Lung (tissue), 12 donors: ENCODE data around the gene SMG6. TPM values are rescaled to one million over a fixed set of nuclear protein-coding genes. Genes with fewer than 3 reads are reported as not detected.
A peak's percentile ranks its signal among the peaks of the same experiment; 100 is the strongest.

Source experiments
- ATAC-seq: fragments of 200-7000 bp; cut with Tn5 transposase; one replicate; pipeline ENCODE4 v1.9.1; 2020; ENCODE audit warnings: moderate number of reproducible peaks; ENCODE audit not compliant: insufficient read depth, low FRiP score
- DNase-seq, 3 donors: peaks; one replicate each; pipeline ENCODE4 v3.0.0-alpha.2; 2013 to 2017
- H3K27ac ChIP-seq, 2 donors: one replicate each; pipeline ENCODE4 v1.5.1; 2013; ENCODE audit warnings: mild to moderate bottlenecking in 2 of 2, moderate library complexity in 2 of 2, control low read depth in 1 of 2, inconsistent platforms in 1 of 2, low read depth in 1 of 2, low read length in 1 of 2
- H3K27me3 ChIP-seq, 3 donors: one replicate each; pipeline ENCODE4 v1.5.1; 2013; ENCODE audit warnings: low read length in 2 of 3; ENCODE audit not compliant: control insufficient read depth in 3 of 3, insufficient read depth in 3 of 3
- H3K36me3 ChIP-seq, 4 donors: one replicate each; pipeline ENCODE4 v1.5.1; 2013; ENCODE audit warnings: low read length in 4 of 4, mild to moderate bottlenecking in 1 of 4, moderate library complexity in 1 of 4; ENCODE audit not compliant: control insufficient read depth in 4 of 4, insufficient read depth in 4 of 4
- H3K4me1 ChIP-seq, 5 donors: one replicate each; pipeline ENCODE4 v1.5.1; 2013; ENCODE audit warnings: low read length in 5 of 5, mild to moderate bottlenecking in 2 of 5, moderate library complexity in 1 of 5; ENCODE audit not compliant: control insufficient read depth in 5 of 5, insufficient read depth in 5 of 5
- H3K4me3 ChIP-seq: one replicate; pipeline ENCODE4 v1.5.1; 2013; ENCODE audit warnings: mild to moderate bottlenecking, control low read depth, moderate library complexity
- H3K9ac ChIP-seq, 2 donors: one replicate each; pipeline ENCODE4 v1.5.1; 2013; ENCODE audit warnings: low read length in 2 of 2, control low read depth in 1 of 2; ENCODE audit not compliant: insufficient read depth in 1 of 2
- H3K9me3 ChIP-seq, 4 donors: one replicate each; pipeline ENCODE4 v1.5.1; 2013; ENCODE audit warnings: low read length in 3 of 4, mild to moderate bottlenecking in 1 of 4, moderate library complexity in 1 of 4; ENCODE audit not compliant: control insufficient read depth in 4 of 4, insufficient read depth in 3 of 4
- CTCF ChIP-seq: IDR thresholded peaks from 2 replicates; pipeline ENCODE4 v1.5.1; 2012; ENCODE audit warnings: mild to moderate bottlenecking; ENCODE audit errors: control extremely low read depth, extremely low read depth
- WGBS, 2 donors: extraction: QIAGEN DNeasy Blood & Tissue Kit; methylation state at CpG; one replicate each; pipeline ENCODE4 v1.1.7; 2013; 5-methylcytosine and 5-hydroxymethylcytosine counted together
- polyA plus RNA-seq, 2 donors: library from polyadenylated mRNA; stranded (reverse); fragments of 200-250 nt; gene quantifications; one replicate each; pipeline ENCODE4 v1.2.1, GENCODE V29; 2013
- total RNA-seq, 2 donors: library from RNA; depleted of rRNA in 1 of 2; stranded (reverse); fragments of >200 nt in 1 of 2; gene quantifications; one replicate each; pipeline ENCODE4 v1.2.1, GENCODE V29; 2014 to 2021
- donor health status: control.
- donor health status: control.
- donor health status: Bipolar disorder and iron deficiency.
- donor health status: healthy.
- donor health status: DM: yes; HTN: yes; CAD: no.

Gene SMG6
- total and polyA plus RNA-seq, 4 donors = 17.6 to 45.1 (median 28.9) TPM

GRCh38 chr17:2302778-2303203 lies 794 bp downstream of the SMG6 start:
- Histone ChIP-seq H3K9ac (peak overlapping the region; percentile 77 to 92), H3K27me3 (no peaks in the 10 kb centered on the region), H3K4me3 (peak overlapping the region; percentile 71), H3K27ac (peak overlapping the region; percentile 88 to 91), H3K9me3 (no peaks in the 10 kb centered on the region), H3K36me3 (peaks cover 3 to 17% (median 7%) of the 10 kb centered on the region in 4 donors), H3K4me1 (peaks cover 0 to 12% (median 5%) of the 10 kb centered on the region in 5 donors)
- peak; percentile 1 for ATAC-seq
- no peak for DNase-seq
- 3 to 4% methylated on average over 12 of the region's 12 CpGs for WGBS, 2 donors
- TF ChIP-seq CTCF = no peak

GRCh38 chr17:2299756-2300155 lies 3.8 kb downstream of the SMG6 start:
- ATAC-seq (no peak), DNase-seq (no peak)
- peaks cover 16 to 40% (median 18%) of the 10 kb centered on the region in 4 donors for H3K36me3 ChIP-seq
- H3K27me3 ChIP-seq = no peaks in the 10 kb centered on the region
- H3K4me1 ChIP-seq = peaks cover 0 to 12% (median 5%) of the 10 kb centered on the region in 5 donors
- H3K27ac ChIP-seq = no peak overlapping the region
- H3K9me3 ChIP-seq = no peaks in the 10 kb centered on the region
- H3K9ac ChIP-seq = no peak overlapping the region
- WGBS, 2 donors = 90 to 91% methylated on average over 22 of the region's 22 CpGs
- no peak for TF ChIP-seq CTCF
- no peak overlapping the region for H3K4me3 ChIP-seq

DNA sequence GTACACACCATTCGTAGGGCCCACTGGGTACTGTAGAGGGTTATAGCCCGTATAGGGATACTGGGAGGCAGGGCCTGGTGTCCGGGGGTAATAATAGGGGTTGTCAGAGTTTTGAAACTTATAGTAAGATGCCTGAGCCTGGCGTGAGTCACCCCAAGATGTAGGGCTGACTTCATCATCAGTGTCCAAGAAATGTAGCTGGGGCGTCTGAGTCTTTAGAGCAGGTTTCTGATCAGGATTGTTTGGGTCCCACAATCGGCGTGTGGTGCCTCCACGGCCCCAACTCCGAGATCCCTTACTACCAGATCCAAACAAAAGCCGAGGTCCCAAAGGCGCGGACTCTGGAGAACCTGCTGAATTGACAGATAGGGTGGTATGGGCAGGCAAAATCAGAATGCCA lies 4.4 kb downstream of the SMG6 start:
- WGBS, 2 donors = 96 to 97% methylated on average over 12 of the region's 12 CpGs
- Histone ChIP-seq H3K36me3 (peaks cover 19 to 41% (median 20%) of the 10 kb centered on the region in 4 donors), H3K4me3 (no peak overlapping the region), H3K27ac (no peak overlapping the region), H3K27me3 (no peaks in the 10 kb centered on the region), H3K4me1 (peaks cover 0 to 12% (median 5%) of the 10 kb centered on the region in 5 donors), H3K9me3 (no peaks in the 10 kb centered on the region), H3K9ac (no peak overlapping the region)
- DNase-seq (no peak), ATAC-seq (no peak)
- no peak for TF ChIP-seq CTCF

DNA sequence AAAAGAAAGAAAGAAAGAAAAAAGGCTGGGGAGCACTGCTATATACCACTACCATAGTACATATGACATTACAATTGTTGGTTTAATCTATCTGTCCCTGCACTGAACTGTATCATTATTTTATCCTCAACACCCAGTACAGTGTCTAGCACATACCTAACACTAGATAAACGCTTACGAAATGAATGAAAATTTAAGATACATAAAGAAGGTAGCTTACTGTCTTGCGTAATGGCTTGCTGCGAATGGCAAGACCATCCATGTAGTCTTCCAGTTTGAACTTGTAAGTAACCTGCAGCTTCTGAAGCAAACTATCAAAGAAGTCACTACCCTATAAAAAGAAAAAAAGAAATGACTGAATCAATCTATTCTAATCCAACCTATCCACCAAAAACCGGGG lies 6.6 kb downstream of the SMG6 start:
- Histone ChIP-seq H3K9ac (no peak overlapping the region), H3K4me3 (no peak overlapping the region), H3K27me3 (no peaks in the 10 kb centered on the region), H3K4me1 (peaks cover 0 to 5% (median 3%) of the 10 kb centered on the region in 5 donors), H3K36me3 (peaks cover 22 to 52% (median 28%) of the 10 kb centered on the region in 4 donors), H3K9me3 (no peaks in the 10 kb centered on the region), H3K27ac (no peak overlapping the region)
- TF ChIP-seq CTCF = no peak
- WGBS, 2 donors = 89 to 92% methylated on average over 5 of the region's 5 CpGs
- ATAC-seq (no peak), DNase-seq (no peak)
